ENCODE measurements around the gene COL26A1. TPM values are rescaled to one million over a fixed set of nuclear protein-coding genes. Genes with fewer than 3 reads are reported as not detected.

COL26A1 gene
- total RNA-seq, 3 donors from 2014 or later (not counting 1 experiment from before 2014, with no cell fraction given), result 0.16 TPM; not detected in 2

DNA sequence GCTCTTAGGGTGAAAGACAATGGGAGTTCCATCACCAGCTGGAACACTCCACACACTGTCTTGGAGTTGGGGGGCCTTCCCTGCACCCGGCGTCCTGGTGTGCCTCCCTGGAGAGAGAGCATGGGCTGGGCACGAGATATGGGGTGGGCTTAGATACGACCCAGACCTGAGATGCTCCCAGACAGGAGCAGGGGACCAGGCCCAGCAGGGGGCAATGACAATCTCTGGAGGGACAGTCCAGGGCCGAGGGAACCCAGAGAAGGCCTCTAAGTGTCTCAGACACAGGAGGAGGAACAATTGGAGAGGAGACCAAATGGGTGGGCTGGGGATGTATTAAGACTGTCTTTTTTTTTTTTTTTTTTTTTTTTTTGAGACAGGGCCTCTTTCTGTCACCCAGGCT is 226.4 kb downstream of the COL26A1 start:
- TF ChIP-seq, protein P1, sequence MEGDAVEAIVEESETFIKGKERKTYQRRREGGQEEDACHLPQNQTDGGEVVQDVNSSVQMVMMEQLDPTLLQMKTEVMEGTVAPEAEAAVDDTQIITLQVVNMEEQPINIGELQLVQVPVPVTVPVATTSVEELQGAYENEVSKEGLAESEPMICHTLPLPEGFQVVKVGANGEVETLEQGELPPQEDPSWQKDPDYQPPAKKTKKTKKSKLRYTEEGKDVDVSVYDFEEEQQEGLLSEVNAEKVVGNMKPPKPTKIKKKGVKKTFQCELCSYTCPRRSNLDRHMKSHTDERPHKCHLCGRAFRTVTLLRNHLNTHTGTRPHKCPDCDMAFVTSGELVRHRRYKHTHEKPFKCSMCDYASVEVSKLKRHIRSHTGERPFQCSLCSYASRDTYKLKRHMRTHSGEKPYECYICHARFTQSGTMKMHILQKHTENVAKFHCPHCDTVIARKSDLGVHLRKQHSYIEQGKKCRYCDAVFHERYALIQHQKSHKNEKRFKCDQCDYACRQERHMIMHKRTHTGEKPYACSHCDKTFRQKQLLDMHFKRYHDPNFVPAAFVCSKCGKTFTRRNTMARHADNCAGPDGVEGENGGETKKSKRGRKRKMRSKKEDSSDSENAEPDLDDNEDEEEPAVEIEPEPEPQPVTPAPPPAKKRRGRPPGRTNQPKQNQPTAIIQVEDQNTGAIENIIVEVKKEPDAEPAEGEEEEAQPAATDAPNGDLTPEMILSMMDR (IDR thresholded peaks at IDR 0.05), result no peak
- Histone ChIP-seq H3K9me3 (ENCODE audit: control insufficient read depth, insufficient read depth, low read length) (no peaks in the 10 kb centered on the region), H3K36me3 (ENCODE audit: control insufficient read depth, insufficient read depth, low read length) (no peaks in the 10 kb centered on the region), H3K4me3 (ENCODE audit: low read length) (no peak overlapping the region), H3K27ac (ENCODE audit: low read length) (no peak overlapping the region), H3K4me1 (ENCODE audit: control insufficient read depth, insufficient read depth, low read length) (no peaks in the 10 kb centered on the region), H3K27me3 (ENCODE audit: control insufficient read depth, insufficient read depth, low read length) (no peaks in the 10 kb centered on the region)
- ATAC-seq (no peak), DNase-seq (no peak)
- Mint-ChIP-seq H3K9me3 (no peaks in the 10 kb centered on the region), H3K27ac (no peak overlapping the region), H3K36me3 (no peaks in the 10 kb centered on the region), H3K27me3 (ENCODE audit: low read depth in 2 of 2) (peaks cover 0 to 4% of the 10 kb centered on the region in 2 donors), H3K4me1 (peaks cover 0 to 10% of the 10 kb centered on the region in 2 donors), H3K4me3 (no peak overlapping the region)
- 90% methylated on average over 5 of the region's 5 CpGs for WGBS (ENCODE audit: insufficient coverage)
- intact Hi-C loops (cut with micrococcal nuclease), result no loop called here

DNA sequence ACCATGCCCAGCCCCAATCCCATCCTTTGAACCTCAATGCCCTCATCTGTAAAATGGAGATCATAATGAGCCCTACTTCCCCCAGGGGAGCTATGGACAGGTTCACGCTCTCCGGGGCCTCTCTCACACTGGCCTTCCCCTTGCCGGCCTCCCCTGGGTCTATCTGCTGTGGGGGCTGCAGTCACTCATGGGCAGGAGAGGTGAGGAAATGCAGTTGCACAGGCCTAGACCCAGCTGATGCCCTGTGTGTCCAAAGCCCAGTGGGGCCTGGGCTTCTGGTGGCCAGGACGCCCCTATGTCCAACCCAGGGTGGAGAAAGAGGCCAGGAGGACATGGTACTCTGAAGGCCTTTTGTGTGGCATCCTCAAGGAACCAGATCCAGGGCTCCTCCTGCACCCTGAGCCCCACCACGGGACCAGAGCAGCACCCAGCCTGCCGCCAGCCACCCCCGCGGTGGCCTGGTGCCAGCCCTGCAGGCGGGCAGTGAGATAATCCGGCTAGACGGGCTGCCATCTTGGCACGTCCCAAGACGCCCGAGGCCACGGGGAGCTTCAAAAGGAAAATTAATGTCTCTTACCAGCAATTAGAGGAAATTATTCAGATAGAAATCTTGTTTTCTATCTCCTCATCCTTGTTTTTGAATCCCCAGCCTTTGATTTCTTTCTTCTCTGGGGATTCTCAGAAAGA is 227.4 kb downstream of the COL26A1 start:
- ATAC-seq, result no peak
- TF ChIP-seq, protein P1 (IDR thresholded peaks at IDR 0.05), result no peak
- H3K9me3 ChIP-seq (ENCODE audit: control insufficient read depth, insufficient read depth, low read length), result no peaks in the 10 kb centered on the region
- Mint-ChIP-seq H3K36me3 (no peaks in the 10 kb centered on the region), H3K27ac (no peak overlapping the region), H3K27me3 (ENCODE audit: low read depth in 2 of 2) (peaks cover 0 to 4% of the 10 kb centered on the region in 2 donors), H3K9me3 (no peaks in the 10 kb centered on the region), H3K4me1 (peaks cover 0 to 10% of the 10 kb centered on the region in 2 donors), H3K4me3 (no peak overlapping the region)
- WGBS (ENCODE audit: insufficient coverage), result 84% methylated on average over 15 of the region's 15 CpGs
- no peaks in the 10 kb centered on the region for H3K4me1 ChIP-seq (ENCODE audit: control insufficient read depth, insufficient read depth, low read length)
- H3K27me3 ChIP-seq (ENCODE audit: control insufficient read depth, insufficient read depth, low read length), result no peaks in the 10 kb centered on the region
- H3K4me3 ChIP-seq (ENCODE audit: low read length), result no peak overlapping the region
- no peak overlapping the region for H3K27ac ChIP-seq (ENCODE audit: low read length)
- DNase-seq, result no peak
- intact Hi-C loops (cut with micrococcal nuclease), result no loop called here
- H3K36me3 ChIP-seq (ENCODE audit: control insufficient read depth, insufficient read depth, low read length), result no peaks in the 10 kb centered on the region

DNA sequence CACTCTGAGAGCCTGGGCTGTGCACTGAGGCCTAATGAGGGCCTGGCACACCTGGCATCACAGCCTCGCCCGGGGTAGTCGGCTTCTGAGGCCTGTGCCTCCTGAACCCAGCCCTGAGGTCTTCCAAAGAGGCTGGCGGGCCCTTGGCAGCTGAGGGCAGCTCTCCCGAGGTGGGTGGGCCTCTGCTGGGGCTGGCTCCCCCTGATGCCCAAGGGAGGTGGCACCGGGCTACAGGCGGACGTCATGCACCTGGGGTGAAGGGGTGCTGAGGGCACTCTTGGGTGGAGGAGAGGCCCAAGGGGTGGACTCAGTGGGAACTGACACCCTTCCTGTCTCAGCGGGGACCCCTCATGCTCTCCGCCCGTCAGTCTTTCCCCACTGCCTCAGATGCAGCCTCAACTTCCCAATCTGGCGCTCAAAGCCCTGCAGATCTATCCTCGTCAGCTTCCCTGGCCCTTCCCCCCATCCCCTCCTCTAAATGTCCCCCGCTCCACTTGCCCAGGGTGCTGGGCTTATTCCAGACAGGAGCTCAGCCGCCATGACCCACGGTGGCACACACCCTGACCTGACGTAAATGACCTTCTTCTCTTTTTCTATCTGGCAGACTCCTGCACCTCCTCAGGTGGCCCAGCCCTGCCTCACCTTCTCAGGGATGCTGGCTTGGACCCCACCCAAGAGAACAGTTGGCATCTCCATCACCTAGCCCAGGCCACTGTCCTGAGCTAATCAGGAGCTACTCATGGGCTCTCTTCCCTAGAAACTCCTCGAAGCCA is 228.2 kb downstream of the COL26A1 start:
- no peak overlapping the region for H3K4me3 Mint-ChIP-seq
- ATAC-seq (no peak), DNase-seq (no peak)
- H3K9me3 Mint-ChIP-seq, result no peaks in the 10 kb centered on the region
- Histone ChIP-seq H3K4me1 (ENCODE audit: control insufficient read depth, insufficient read depth, low read length) (no peaks in the 10 kb centered on the region), H3K36me3 (ENCODE audit: control insufficient read depth, insufficient read depth, low read length) (no peaks in the 10 kb centered on the region), H3K9me3 (ENCODE audit: control insufficient read depth, insufficient read depth, low read length) (no peaks in the 10 kb centered on the region), H3K27ac (ENCODE audit: low read length) (no peak overlapping the region), H3K4me3 (ENCODE audit: low read length) (no peak overlapping the region), H3K27me3 (ENCODE audit: control insufficient read depth, insufficient read depth, low read length) (no peaks in the 10 kb centered on the region)
- H3K36me3 Mint-ChIP-seq, result no peaks in the 10 kb centered on the region
- no peak overlapping the region for H3K27ac Mint-ChIP-seq
- intact Hi-C loops (cut with micrococcal nuclease), result no loop called here
- H3K4me1 Mint-ChIP-seq, result peaks cover 0 to 10% of the 10 kb centered on the region in 2 donors
- peaks cover 0 to 4% of the 10 kb centered on the region in 2 donors for H3K27me3 Mint-ChIP-seq (ENCODE audit: low read depth in 2 of 2)
- 88% methylated on average over 18 of the region's 18 CpGs for WGBS (ENCODE audit: insufficient coverage)
- TF ChIP-seq, protein P1 (IDR thresholded peaks at IDR 0.05), result no peak
